ENCODE data around the gene SOD1. TPM values are rescaled to one million over a fixed set of nuclear protein-coding genes. Genes with fewer than 3 reads are reported as not detected.
"Not testable (repeated sequence)": the region's sequence is repeated elsewhere in the genome, so short reads cannot be mapped to it uniquely, and the experiment has no call there.

SOD1 gene
- total RNA-seq, 2 experiments from 2014 or later: 232 to 284 TPM

GRCh38 chr21:31629972-31630711 is 29.4 kb upstream of the SOD1 start:
- Mint-ChIP-seq H3K4me3 (no peak overlapping the region), H3K9me3 (ENCODE audit: low read depth) (peaks cover 1% of the 10 kb centered on the region), H3K4me1 (no peaks in the 10 kb centered on the region), H3K36me3 (ENCODE audit: low read depth) (no peaks in the 10 kb centered on the region), H3K27me3 (peaks cover 1% of the 10 kb centered on the region), H3K27ac (no peak overlapping the region)
- intact Hi-C loops (cut with DNase I, micrococcal nuclease): no loop called here
- CTCF ChIA-PET: interaction anchor here (0.7 to 0.8 kb wide), 2 partner anchors 20 to 57 kb away, joined by 3 read pairs; no protein-coding TSS in a partner anchor
- POLR2A ChIA-PET: no interaction called here
- ATAC-seq (no peak), DNase-seq (no peak)

- H3K9me3 Mint-ChIP-seq (ENCODE audit: low read depth); POLR2A ChIA-PET: not testable (repeated sequence)
Measured at GRCh38 chr21:31631881-31632280, 27.6 kb upstream of the SOD1 start.

GRCh38 chr21:31634993-31635392 is 24.5 kb upstream of the SOD1 start:
- Mint-ChIP-seq H3K4me1 (no peaks in the 10 kb centered on the region), H3K36me3 (ENCODE audit: low read depth) (no peaks in the 10 kb centered on the region), H3K9me3 (ENCODE audit: low read depth) (peaks cover 6% of the 10 kb centered on the region), H3K27ac (no peak overlapping the region), H3K27me3 (no peaks in the 10 kb centered on the region), H3K4me3 (no peak overlapping the region)
- ChIA-PET POLR2A (no interaction called here), CTCF (interaction anchor here (0.8 kb wide), 1 partner anchor 261 kb away, joined by 3 read pairs; no protein-coding TSS in a partner anchor)
- DNase-seq: no peak
- no peak for ATAC-seq
- intact Hi-C loops (cut with DNase I, micrococcal nuclease): no loop called here

More at GRCh38 chr21:31631881-31632280, 27.6 kb upstream of the SOD1 start:
- H3K36me3 Mint-ChIP-seq (ENCODE audit: low read depth); H3K27me3 Mint-ChIP-seq; CTCF ChIA-PET; DNase-seq; ATAC-seq; H3K27ac Mint-ChIP-seq; H3K4me1 Mint-ChIP-seq; H3K4me3 Mint-ChIP-seq; intact Hi-C loops (cut with DNase I, micrococcal nuclease): not testable (repeated sequence)

- ChIA-PET POLR2A (no interaction called here), CTCF (interaction anchor here (0.6 kb wide), 1 partner anchor 365 kb away, joined by 3 read pairs; no protein-coding TSS in a partner anchor)
- no peak overlapping the region for H3K27ac Mint-ChIP-seq
- no peaks in the 10 kb centered on the region for H3K36me3 Mint-ChIP-seq (ENCODE audit: low read depth)
- DNase-seq (no peak), ATAC-seq (no peak)
- no peaks in the 10 kb centered on the region for H3K4me1 Mint-ChIP-seq
- H3K4me3 Mint-ChIP-seq: no peak overlapping the region
- H3K9me3 Mint-ChIP-seq (ENCODE audit: low read depth): peaks cover 6% of the 10 kb centered on the region
- H3K27me3 Mint-ChIP-seq: no peaks in the 10 kb centered on the region
- intact Hi-C loops (cut with DNase I, micrococcal nuclease): no loop called here
Measured at GRCh38 chr21:31636874-31637273, 22.6 kb upstream of the SOD1 start.

- Mint-ChIP-seq H3K9me3 (ENCODE audit: low read depth) (peaks cover 4% of the 10 kb centered on the region), H3K27ac (no peak overlapping the region), H3K27me3 (peaks cover 1% of the 10 kb centered on the region), H3K36me3 (ENCODE audit: low read depth) (no peaks in the 10 kb centered on the region), H3K4me3 (no peak overlapping the region), H3K4me1 (no peaks in the 10 kb centered on the region)
- intact Hi-C loops (cut with DNase I, micrococcal nuclease): no loop called here
- CTCF ChIA-PET: no interaction called here
- POLR2A ChIA-PET: no interaction called here
- DNase-seq: no peak
- ATAC-seq: no peak
Measured at GRCh38 chr21:31641416-31641922, 18.0 kb upstream of the SOD1 start.

- Mint-ChIP-seq H3K27ac (no peak overlapping the region), H3K27me3 (peaks cover 1% of the 10 kb centered on the region), H3K9me3 (ENCODE audit: low read depth) (no peaks in the 10 kb centered on the region), H3K4me3 (no peak overlapping the region), H3K4me1 (no peaks in the 10 kb centered on the region), H3K36me3 (ENCODE audit: low read depth) (no peaks in the 10 kb centered on the region)
- DNase-seq (no peak), ATAC-seq (no peak)
- POLR2A ChIA-PET: no interaction called here
- intact Hi-C loops (cut with DNase I, micrococcal nuclease): no loop called here
- CTCF ChIA-PET: no interaction called here
Measured at GRCh38 chr21:31644643-31645042, 14.8 kb upstream of the SOD1 start.

- Mint-ChIP-seq H3K4me3 (no peak overlapping the region), H3K4me1 (no peaks in the 10 kb centered on the region), H3K27ac (no peak overlapping the region), H3K9me3 (ENCODE audit: low read depth) (peaks cover 5% of the 10 kb centered on the region), H3K36me3 (ENCODE audit: low read depth) (no peaks in the 10 kb centered on the region), H3K27me3 (peaks cover 1% of the 10 kb centered on the region)
- CTCF ChIA-PET: no interaction called here
- ATAC-seq: no peak
- intact Hi-C loops (cut with DNase I, micrococcal nuclease): no loop called here
- POLR2A ChIA-PET: no interaction called here
- no peak for DNase-seq
Measured at GRCh38 chr21:31647650-31648049, 11.8 kb upstream of the SOD1 start.

- Mint-ChIP-seq H3K9me3 (ENCODE audit: low read depth) (peaks cover 5% of the 10 kb centered on the region), H3K27ac (no peak overlapping the region), H3K27me3 (no peaks in the 10 kb centered on the region), H3K36me3 (ENCODE audit: low read depth) (no peaks in the 10 kb centered on the region), H3K4me3 (no peak overlapping the region), H3K4me1 (peaks cover 13% of the 10 kb centered on the region)
- DNase-seq (no peak), ATAC-seq (no peak)
- intact Hi-C loops (cut with DNase I, micrococcal nuclease): no loop called here
- ChIA-PET POLR2A (no interaction called here), CTCF (no interaction called here)
Measured at GRCh38 chr21:31650930-31651329, 8.6 kb upstream of the SOD1 start.

- DNase-seq; H3K27ac Mint-ChIP-seq; POLR2A ChIA-PET; ATAC-seq; CTCF ChIA-PET; H3K4me3 Mint-ChIP-seq; H3K27me3 Mint-ChIP-seq; H3K36me3 Mint-ChIP-seq (ENCODE audit: low read depth); H3K9me3 Mint-ChIP-seq (ENCODE audit: low read depth); intact Hi-C loops (cut with DNase I, micrococcal nuclease): not testable (repeated sequence)
- H3K4me1 Mint-ChIP-seq: peaks cover 18% of the 10 kb centered on the region
Measured at GRCh38 chr21:31651491-31651890, 8.0 kb upstream of the SOD1 start.

GRCh38 chr21:31654340-31654739 is 5.2 kb upstream of the SOD1 start:
- Mint-ChIP-seq H3K9me3 (ENCODE audit: low read depth) (peaks cover 5% of the 10 kb centered on the region), H3K27ac (no peak overlapping the region), H3K27me3 (no peaks in the 10 kb centered on the region), H3K4me1 (peaks cover 29% of the 10 kb centered on the region), H3K4me3 (no peak overlapping the region), H3K36me3 (ENCODE audit: low read depth) (no peaks in the 10 kb centered on the region)
- DNase-seq: no peak
- ChIA-PET POLR2A (no interaction called here), CTCF (interaction anchor here (0.9 kb wide), 1 partner anchor 49 kb away, joined by 3 read pairs; no protein-coding TSS in a partner anchor)
- intact Hi-C loops (cut with DNase I, micrococcal nuclease): no loop called here
- no peak for ATAC-seq

- Mint-ChIP-seq H3K27ac (peak overlapping the region; percentile 55), H3K4me1 (peaks cover 29% of the 10 kb centered on the region), H3K4me3 (peak overlapping the region; percentile 64)
- ATAC-seq; H3K9me3 Mint-ChIP-seq (ENCODE audit: low read depth); H3K27me3 Mint-ChIP-seq; POLR2A ChIA-PET; H3K36me3 Mint-ChIP-seq (ENCODE audit: low read depth): not testable (repeated sequence)
- intact Hi-C loops (cut with DNase I, micrococcal nuclease): loop anchor here in 1 of 2 experiments (5.0 kb wide), 3 partner anchors 98 to 473 kb away; no protein-coding TSS in a partner anchor
- DNase-seq: peak; percentile 17
- CTCF ChIA-PET: interaction anchor here (0.9 kb wide), 1 partner anchor 50 kb away, joined by 3 read pairs; no protein-coding TSS in a partner anchor
Measured at GRCh38 chr21:31654821-31655580, 4.5 kb upstream of the SOD1 start.
